Type B pancreatic cell (in vitro differentiated cells): ENCODE data around the gene UBXN11. TPM values are rescaled to one million over a fixed set of nuclear protein-coding genes. Genes with fewer than 3 reads are reported as not detected.
"Not testable (repeated sequence)": the region's sequence is repeated elsewhere in the genome, so short reads cannot be mapped to it uniquely, and the experiment has no call there.

ENCODE experiments used
- DNase-seq: peaks from one replicate; pipeline ENCODE4 v3.0.0; 2021; ENCODE audit warnings: mixed read lengths; ENCODE audit not compliant: unreplicated experiment; ENCODE audit errors: extremely low spot score
- H3K27ac Mint-ChIP-seq: 2 replicates; pipeline ENCODE4 v1.8.0; 2021; ENCODE audit warnings: mild to moderate bottlenecking, mixed read lengths
- H3K27me3 Mint-ChIP-seq: 2 replicates; pipeline ENCODE4 v1.8.0; 2021; ENCODE audit warnings: mixed read lengths
- H3K36me3 Mint-ChIP-seq: 2 replicates; pipeline ENCODE4 v1.8.0; 2021; ENCODE audit warnings: mixed read lengths
- H3K4me1 Mint-ChIP-seq: one replicate; pipeline ENCODE4 v1.8.0; 2021; ENCODE audit warnings: mixed read lengths; ENCODE audit not compliant: unreplicated experiment
- H3K4me3 Mint-ChIP-seq: 2 replicates; pipeline ENCODE4 v1.8.0; 2021; ENCODE audit warnings: mild to moderate bottlenecking, mixed read lengths
- H3K9me3 Mint-ChIP-seq: 2 replicates; pipeline ENCODE4 v1.8.0; 2021; ENCODE audit warnings: mixed read lengths
- CTCF ChIP-seq: fragments of 200-600 bp; sonication (generic); conservative IDR thresholded peaks from 2 replicates; pipeline ENCODE4 v1.5.0; 2021; ENCODE audit warnings: antibody characterized with exemption, mild to moderate bottlenecking
- total RNA-seq: library from RNA; stranded (reverse); gene quantifications from 2 replicates; pipeline ENCODE4 v1.2.1, GENCODE V29; 2021; ENCODE audit warnings: low replicate concordance

UBXN11 gene
- total RNA-seq, 1 donor from 2014 or later, result 50.5 TPM

DNA sequence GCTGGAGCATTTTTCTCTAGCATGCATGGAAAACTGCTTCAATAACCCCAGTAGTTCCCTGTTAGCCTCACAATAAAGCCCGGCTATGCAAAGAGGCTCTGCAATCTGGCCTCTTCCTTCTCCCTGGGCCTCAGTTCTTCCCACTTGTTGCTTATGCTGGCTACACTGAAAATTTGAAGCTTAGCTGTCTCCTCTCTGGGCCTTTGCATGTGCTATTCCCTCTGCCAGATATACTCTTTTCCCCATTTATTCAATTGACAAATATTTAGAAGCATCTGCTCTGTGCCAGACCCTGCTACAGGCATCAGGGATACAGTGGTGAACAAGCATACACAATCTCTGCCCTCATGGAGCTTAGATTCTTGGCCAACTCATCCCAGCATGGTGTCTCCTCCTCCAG, 32.2 kb upstream of the UBXN11 start:
- no peaks in the 10 kb centered on the region for H3K36me3 Mint-ChIP-seq
- H3K4me3 Mint-ChIP-seq, result peak overlapping the region; percentile 7
- H3K27me3 Mint-ChIP-seq, result peaks cover 11% of the 10 kb centered on the region
- H3K27ac Mint-ChIP-seq, result no peak overlapping the region
- no peaks in the 10 kb centered on the region for H3K4me1 Mint-ChIP-seq
- no peaks in the 10 kb centered on the region for H3K9me3 Mint-ChIP-seq
- no peak for TF ChIP-seq CTCF
- DNase-seq, result no peak

DNA sequence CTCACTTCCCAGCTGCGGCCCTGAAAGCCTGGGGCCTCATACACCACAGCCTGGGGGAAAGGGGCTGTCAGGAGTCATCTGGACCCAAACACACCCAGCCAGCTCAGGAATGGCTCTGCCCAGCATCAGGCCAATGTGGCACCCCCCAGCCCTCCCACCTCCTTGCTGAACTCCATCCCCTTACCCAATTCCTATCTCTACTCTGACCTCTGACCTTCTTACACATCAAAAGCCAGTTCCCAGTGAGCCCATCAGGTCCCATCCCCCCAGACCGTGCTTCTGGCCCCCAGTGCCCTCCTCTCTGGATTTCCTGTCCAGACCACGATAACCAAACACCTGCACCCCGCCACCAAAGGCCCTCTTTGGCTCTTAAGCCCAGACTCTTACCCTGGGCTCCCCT, 31.2 kb upstream of the UBXN11 start:
- DNase-seq, result no peak
- no peaks in the 10 kb centered on the region for H3K36me3 Mint-ChIP-seq
- H3K4me3 Mint-ChIP-seq, result peak overlapping the region; percentile 47
- H3K9me3 Mint-ChIP-seq, result no peaks in the 10 kb centered on the region
- H3K4me1 Mint-ChIP-seq, result no peaks in the 10 kb centered on the region
- TF ChIP-seq CTCF, result no peak
- peaks cover 11% of the 10 kb centered on the region for H3K27me3 Mint-ChIP-seq
- no peak overlapping the region for H3K27ac Mint-ChIP-seq

- no peaks in the 10 kb centered on the region for H3K9me3 Mint-ChIP-seq
- H3K4me3 Mint-ChIP-seq, result no peak overlapping the region
- no peaks in the 10 kb centered on the region for H3K4me1 Mint-ChIP-seq
- H3K27me3 Mint-ChIP-seq, result peaks cover 11% of the 10 kb centered on the region
- no peaks in the 10 kb centered on the region for H3K36me3 Mint-ChIP-seq
- H3K27ac Mint-ChIP-seq, result no peak overlapping the region
- DNase-seq, result no peak
- no peak for TF ChIP-seq CTCF
Observed at GRCh38 chr1:26337206-26337535, 30.7 kb upstream of the UBXN11 start.

DNA sequence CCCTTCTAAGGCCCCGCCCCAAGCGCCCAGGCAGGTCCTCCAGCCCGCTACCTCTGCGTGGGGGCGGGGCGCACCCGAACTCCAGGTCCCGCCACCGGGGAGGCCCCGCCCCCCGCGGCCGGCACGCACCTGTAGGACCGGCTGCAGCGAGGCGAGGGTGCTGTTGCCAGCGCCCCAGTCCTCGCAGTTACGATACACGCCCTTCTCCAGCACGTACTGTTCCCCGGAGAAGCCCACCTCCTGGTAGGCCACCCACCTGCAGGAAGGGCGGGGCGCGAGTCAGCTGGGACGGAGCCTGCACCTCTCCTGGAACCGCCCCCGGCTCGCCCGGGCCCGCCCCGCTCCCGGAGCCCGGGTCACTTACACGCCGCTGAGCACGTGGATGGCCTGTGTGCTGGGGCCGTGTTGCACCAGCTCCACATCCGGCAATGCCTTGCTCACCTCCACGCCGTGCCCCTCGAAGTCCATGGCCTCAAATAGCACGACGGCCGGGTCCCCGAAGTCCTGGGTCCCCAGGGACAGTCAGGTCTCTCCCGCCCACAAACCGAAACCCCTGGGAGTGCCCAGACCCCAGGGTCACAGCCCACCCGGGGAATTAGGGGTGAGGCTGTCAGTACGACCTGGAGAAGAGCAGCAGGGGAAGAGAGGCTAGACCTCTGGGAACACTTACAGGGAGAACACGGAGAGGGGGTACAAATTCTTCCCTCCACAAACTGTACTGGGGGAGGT, 30.2 kb upstream of the UBXN11 start:
- Mint-ChIP-seq H3K27ac (no peak overlapping the region), H3K9me3 (no peaks in the 10 kb centered on the region), H3K27me3 (peaks cover 11% of the 10 kb centered on the region), H3K4me1 (no peaks in the 10 kb centered on the region), H3K36me3 (no peaks in the 10 kb centered on the region), H3K4me3 (peak overlapping the region; percentile 91)
- DNase-seq, result peak; percentile 88
- TF ChIP-seq CTCF, result no peak

- H3K9me3 Mint-ChIP-seq, result no peaks in the 10 kb centered on the region
- no peaks in the 10 kb centered on the region for H3K36me3 Mint-ChIP-seq
- peak overlapping the region; percentile 56 for H3K27ac Mint-ChIP-seq
- H3K4me3 Mint-ChIP-seq, result peak overlapping the region; percentile 91
- TF ChIP-seq CTCF, result no peak
- no peak for DNase-seq
- H3K4me1 Mint-ChIP-seq, result no peaks in the 10 kb centered on the region
- H3K27me3 Mint-ChIP-seq, result peaks cover 11% of the 10 kb centered on the region
Observed at GRCh38 chr1:26335774-26336476, 29.5 kb upstream of the UBXN11 start.

DNA sequence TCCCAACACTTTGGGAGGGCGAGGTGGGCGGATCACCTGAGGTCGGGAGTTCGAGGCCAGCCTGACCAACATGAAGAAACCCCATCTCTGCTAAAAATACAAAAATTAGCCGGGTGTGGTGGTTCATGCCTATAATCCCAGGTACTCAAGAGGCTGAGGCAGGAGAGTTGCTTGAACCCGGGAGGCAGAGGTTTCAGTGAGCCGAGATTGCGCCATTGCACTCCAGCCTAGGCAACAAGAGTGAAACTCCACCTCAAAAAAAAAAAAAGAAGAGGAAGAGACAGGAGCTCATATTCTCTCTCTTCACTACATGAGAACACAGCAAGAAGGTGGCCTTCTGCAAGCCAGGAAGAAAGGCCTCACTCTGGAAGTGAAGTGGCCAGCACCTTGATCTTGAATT, 26.9 kb upstream of the UBXN11 start:
- not testable (repeated sequence) for H3K36me3 Mint-ChIP-seq, H3K4me3 Mint-ChIP-seq, H3K27ac Mint-ChIP-seq, H3K9me3 Mint-ChIP-seq, H3K4me1 Mint-ChIP-seq, H3K27me3 Mint-ChIP-seq, DNase-seq
